Measurements from ENCODE around the gene GARIN5B. TPM values are rescaled to one million over a fixed set of nuclear protein-coding genes. Genes with fewer than 3 reads are reported as not detected.

GARIN5B gene
- 0.10 TPM in 1 of 2 replicates, not detected in the other for total RNA-seq

GRCh38 chr19:55362990-55363716 is at the start of gene GARIN5B:
Gene GARIN5B (minus strand): TSS chr19:55363260. CDS start chr19:55363066, 194 bp downstream.

GRCh38 chr19:55407550-55407799 is 44.4 kb upstream of the GARIN5B start, which contains the start of gene UBE2S:
Gene UBE2S (minus strand): TSS chr19:55407788. CDS start chr19:55407589, 199 bp downstream.

GRCh38 chr19:55385724-55386492 is 22.8 kb upstream of the GARIN5B start, which contains the start of gene RPL28:
Gene RPL28 (plus strand): TSS chr19:55385932. CDS start chr19:55386358, 426 bp downstream.

GRCh38 chr19:55384131-55384919 is 21.3 kb upstream of the GARIN5B start, which contains the start of gene TMEM238:
Gene TMEM238 (minus strand): TSS chr19:55384292. CDS start chr19:55384259, 33 bp downstream.

GRCh38 chr19:55376241-55376933 is 13.3 kb upstream of the GARIN5B start, which contains the start of gene TMEM190:
Gene TMEM190 (plus strand): TSS chr19:55376826. CDS start chr19:55376854, 28 bp downstream.

GRCh38 chr19:55370305-55370988 is 7.4 kb upstream of the GARIN5B start, which contains the start of gene IL11:
Gene IL11 (minus strand): TSS chr19:55370463. CDS start chr19:55370310, 153 bp downstream.

GRCh38 chr19:55354698-55355212 is 8.3 kb downstream of the GARIN5B start, which contains the start of gene COX6B2:
Gene COX6B2 (minus strand): TSS chr19:55354719. CDS start chr19:55354521, 198 bp downstream.

GRCh38 chr19:55339105-55339888 is 23.8 kb downstream of the GARIN5B start, which contains the start of gene KMT5C:
Gene KMT5C (plus strand): TSS chr19:55339876. CDS start chr19:55341937, 2,061 bp downstream.

GRCh38 chr19:55325172-55325571 is 37.9 kb downstream of the GARIN5B start, which contains the start of gene TMEM150B:
Gene TMEM150B (minus strand): TSS chr19:55325341. CDS start chr19:55321036, 4,305 bp downstream.

Other genes starting within 250 kb of the GARIN5B start
- gene PPP1R12C, start 245.6 kb downstream of the GARIN5B start, total RNA-seq, result 34.5 and 56.5 TPM in 2 replicates
- gene TNNT1, start 214.1 kb downstream of the GARIN5B start, total RNA-seq, result 1.1 and 2.4 TPM in 2 replicates
- gene TNNI3, start 205.5 kb downstream of the GARIN5B start, total RNA-seq, result not detected in 2 replicates
- gene DNAAF3, start 196.6 kb downstream of the GARIN5B start, total RNA-seq, result 0.07 and 0.10 TPM in 2 replicates
- gene SYT5, start 183.0 kb downstream of the GARIN5B start, total RNA-seq, result 0.13 TPM in 1 of 2 replicates, not detected in the other
- 1.9 and 5.7 TPM in 2 replicates for gene PTPRH, start 153.8 kb downstream of the GARIN5B start, total RNA-seq
- 2.3 and 2.8 TPM in 2 replicates for gene TMEM86B, start 134.5 kb downstream of the GARIN5B start, total RNA-seq
- 45.7 and 65.7 TPM in 2 replicates for gene PPP6R1, start 104.2 kb downstream of the GARIN5B start, total RNA-seq
- gene HSPBP1, start 83.2 kb downstream of the GARIN5B start, total RNA-seq, result 21.6 and 27.4 TPM in 2 replicates
- 10.8 and 10.9 TPM in 2 replicates for gene BRSK1, start 79.3 kb downstream of the GARIN5B start, total RNA-seq
- gene TMEM150B, start 37.9 kb downstream of the GARIN5B start, total RNA-seq, result not detected in 2 replicates
- 5.0 and 7.8 TPM in 2 replicates for gene KMT5C, start 23.4 kb downstream of the GARIN5B start, total RNA-seq
- not detected in 2 replicates for gene COX6B2, start 8.5 kb downstream of the GARIN5B start, total RNA-seq
- 4.1 and 13.9 TPM in 2 replicates for gene IL11, start 7.2 kb upstream of the GARIN5B start, total RNA-seq
- not detected in 2 replicates for gene TMEM190, start 13.6 kb upstream of the GARIN5B start, total RNA-seq
- 0.23 and 0.39 TPM in 2 replicates for gene TMEM238, start 21.0 kb upstream of the GARIN5B start, total RNA-seq
- 184 and 218 TPM in 2 replicates for gene RPL28, start 22.7 kb upstream of the GARIN5B start, total RNA-seq
- 66.7 and 71.0 TPM in 2 replicates for gene UBE2S, start 44.5 kb upstream of the GARIN5B start, total RNA-seq
- gene SHISA7, start 80.0 kb upstream of the GARIN5B start, total RNA-seq, result not detected in 2 replicates
- gene ISOC2, start 98.4 kb upstream of the GARIN5B start, total RNA-seq, result 36.7 and 40.1 TPM in 2 replicates
- gene C19orf85, start 101.5 kb upstream of the GARIN5B start, total RNA-seq, result not detected in 2 replicates
- gene ZNF628, start 113.4 kb upstream of the GARIN5B start, total RNA-seq, result 1.2 and 2.7 TPM in 2 replicates
- 13.7 and 20.4 TPM in 2 replicates for gene NAT14, start 121.9 kb upstream of the GARIN5B start, total RNA-seq
- 39.3 and 40.5 TPM in 2 replicates for gene SSC5D, start 125.2 kb upstream of the GARIN5B start, total RNA-seq
- 0.13 TPM in 1 of 2 replicates, not detected in the other for gene SBK2, start 173.9 kb upstream of the GARIN5B start, total RNA-seq
- gene SBK3, start 182.3 kb upstream of the GARIN5B start, total RNA-seq, result 0.07 TPM in 2 replicates
- gene ZNF579, start 217.6 kb upstream of the GARIN5B start, total RNA-seq, result 4.1 and 9.1 TPM in 2 replicates
- 3.8 and 5.0 TPM in 2 replicates for gene FIZ1, start 236.3 kb upstream of the GARIN5B start, total RNA-seq
- gene ZNF524, start 237.0 kb upstream of the GARIN5B start, total RNA-seq, result 9.5 and 13.1 TPM in 2 replicates
- gene ZNF865, start 242.4 kb upstream of the GARIN5B start, total RNA-seq, result 2.5 and 5.1 TPM in 2 replicates